SU-DHL-6 (cell line): ENCODE measurements around the gene SH2D4B.

Source experiments
- CTCF ChIP-seq: fragments of 200-600 bp; sonication (generic); IDR thresholded peaks from one replicate; pipeline ENCODE4 v1.5.1; 2017; ENCODE audit warnings: antibody characterized with exemption, mild to moderate bottlenecking, low read length, moderate library complexity; ENCODE audit not compliant: insufficient read depth, poor library complexity, severe bottlenecking
- EZH2phosphoT487 ChIP-seq: fragments of 200-600 bp; sonication (generic), shearing (Covaris generic); conservative IDR thresholded peaks from 2 replicates; pipeline ENCODE4 v1.6.1; 2018; ENCODE audit warnings: mild to moderate bottlenecking, antibody characterized with exemption, low read length, moderate library complexity, mixed read lengths

- TF ChIP-seq CTCF (no peak), EZH2phosphoT487 (no peak)
Observed at GRCh38 chr10:80581469-80581835, 43.8 kb downstream of the SH2D4B start.
